ENCODE results near the gene SHH. TPM values are rescaled to one million over a fixed set of nuclear protein-coding genes. Genes with fewer than 3 reads are reported as not detected.

Gene SHH
- total RNA-seq, 1 experiment from 2014 or later, result 22.9 TPM

GRCh38 chr7:155846156-155846555 lies 33.9 kb upstream of the SHH start:
- in situ Hi-C loops (cut with HindIII; ENCODE audit: low pct_unique_long_range_greater_than_20kb, low sequenced_read_pairs) (no loop called here), intact Hi-C loops (cut with micrococcal nuclease; ENCODE audit: unreplicated experiment) (no loop called here)
- H3K9me3 ChIP-seq (ENCODE audit: control insufficient read depth, insufficient read depth, low read depth, low read length), result no peaks in the 10 kb centered on the region
- H3K27me3 ChIP-seq (ENCODE audit: control insufficient read depth, insufficient read depth, low read length), result no peaks in the 10 kb centered on the region
- no TSS peak for BruUV-seq (replicated peaks)
- H3K36me3 ChIP-seq (ENCODE audit: control insufficient read depth, insufficient read depth, low read length), result no peaks in the 10 kb centered on the region
- ATAC-seq (no peak), DNase-seq (ENCODE audit: low read depth, low spot score) (no peak)
- no peak overlapping the region for H3K27ac ChIP-seq (ENCODE audit: low read length)
- no peaks in the 10 kb centered on the region for H3K4me1 ChIP-seq (ENCODE audit: control insufficient read depth, insufficient read depth, low read length)
- TF ChIP-seq SIN3A (IDR thresholded peaks at IDR 0.05; ENCODE audit: borderline replicate concordance, insufficient read depth, low read depth, low read length), result no peak
- TF ChIP-seq CTCF (IDR thresholded peaks at IDR 0.05), result no peak
- TF ChIP-seq TCF7L2 (IDR thresholded peaks at IDR 0.05; ENCODE audit: low read depth, low read length), result no peak
- TF ChIP-seq REST (IDR thresholded peaks at IDR 0.05; ENCODE audit: insufficient read depth in 1 of 2, low read depth in 2 of 2, low read length in 1 of 2), result no peak
- TF ChIP-seq POLR2AphosphoS5 (IDR thresholded peaks at IDR 0.05; ENCODE audit: low read depth, low read length), result no peak
- ChIA-PET CTCF (no interaction called here), POLR2A (no interaction called here)
- H3K4me3 ChIP-seq (ENCODE audit: low read depth in 2 of 2, low read length in 2 of 2), result no peak overlapping the region

GRCh38 chr7:155845226-155845625 lies 33.0 kb upstream of the SHH start:
- no TSS peak for BruUV-seq (replicated peaks)
- TF ChIP-seq POLR2AphosphoS5 (IDR thresholded peaks at IDR 0.05; ENCODE audit: low read depth, low read length) (no peak), CTCF (IDR thresholded peaks at IDR 0.05) (no peak), SIN3A (IDR thresholded peaks at IDR 0.05; ENCODE audit: borderline replicate concordance, insufficient read depth, low read depth, low read length) (no peak), TCF7L2 (IDR thresholded peaks at IDR 0.05; ENCODE audit: low read depth, low read length) (no peak), REST (IDR thresholded peaks at IDR 0.05; ENCODE audit: insufficient read depth in 1 of 2, low read depth in 2 of 2, low read length in 1 of 2) (no peak)
- no peaks in the 10 kb centered on the region for H3K9me3 ChIP-seq (ENCODE audit: control insufficient read depth, insufficient read depth, low read depth, low read length)
- no peaks in the 10 kb centered on the region for H3K27me3 ChIP-seq (ENCODE audit: control insufficient read depth, insufficient read depth, low read length)
- no peaks in the 10 kb centered on the region for H3K4me1 ChIP-seq (ENCODE audit: control insufficient read depth, insufficient read depth, low read length)
- intact Hi-C loops (cut with micrococcal nuclease; ENCODE audit: unreplicated experiment), result no loop called here
- DNase-seq (ENCODE audit: low read depth, low spot score) (no peak), ATAC-seq (no peak)
- in situ Hi-C loops (cut with HindIII; ENCODE audit: low pct_unique_long_range_greater_than_20kb, low sequenced_read_pairs), result no loop called here
- POLR2A ChIA-PET, result no interaction called here
- H3K27ac ChIP-seq (ENCODE audit: low read length), result no peak overlapping the region
- no peak overlapping the region for H3K4me3 ChIP-seq (ENCODE audit: low read depth in 2 of 2, low read length in 2 of 2)
- CTCF ChIA-PET, result interaction anchor here (0.6 kb wide), 1 partner anchor 33 kb away, joined by 3 read pairs; no protein-coding TSS in a partner anchor
- no peaks in the 10 kb centered on the region for H3K36me3 ChIP-seq (ENCODE audit: control insufficient read depth, insufficient read depth, low read length)

Measured in Panc1 (cell line).